T1000 (cell line): Measurements from ENCODE around the gene RANBP17.
"Not testable (repeated sequence)": the region's sequence is repeated elsewhere in the genome, so short reads cannot be mapped to it uniquely, and the experiment has no call there.

Source experiments
- DNase-seq: peaks from one replicate; lab custom pipeline; 2025; ENCODE audit warnings: mixed read lengths; lab: John Stamatoyannopoulos, UW

The RANBP17 gene

DNA sequence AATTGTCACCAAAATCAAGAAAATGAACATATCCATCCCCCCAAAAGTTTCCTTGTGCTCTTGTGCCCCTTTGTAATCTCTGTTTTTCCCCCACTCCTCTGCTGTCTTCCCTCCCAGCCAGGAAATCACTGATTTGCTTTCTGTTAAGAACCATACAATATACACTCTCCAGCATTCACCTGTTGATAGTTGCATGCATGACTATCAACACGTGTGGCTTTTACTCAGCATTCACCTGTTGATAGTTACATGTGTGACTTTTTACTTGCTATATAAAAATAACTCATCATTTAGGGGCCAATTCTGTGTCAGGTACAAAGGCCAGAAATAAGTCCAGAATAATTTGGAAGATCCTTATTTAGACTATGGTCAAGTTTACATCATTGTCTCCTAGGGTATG lies 6.0 kb downstream of the RANBP17 start:
- DNase-seq, result no peak

DNA sequence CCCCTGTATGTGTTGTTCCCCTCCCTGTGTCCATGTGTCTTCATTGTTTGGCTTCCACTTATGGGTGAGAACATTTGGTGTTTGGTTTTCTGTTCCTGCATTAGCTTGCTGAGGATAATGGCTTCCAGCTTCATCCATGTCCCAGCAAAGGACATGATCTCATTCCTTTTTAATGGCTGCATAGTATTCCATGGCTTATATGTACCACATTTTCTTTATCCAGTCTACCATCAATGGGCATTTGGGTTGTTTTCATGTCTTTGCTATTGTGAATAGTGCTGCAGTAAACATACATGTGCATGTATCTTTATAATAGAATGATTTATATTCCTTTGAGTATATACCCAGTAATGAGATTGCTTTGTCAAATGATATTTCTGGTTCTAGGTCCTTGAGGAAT lies 8.6 kb downstream of the RANBP17 start:
- not testable (repeated sequence) for DNase-seq

DNA sequence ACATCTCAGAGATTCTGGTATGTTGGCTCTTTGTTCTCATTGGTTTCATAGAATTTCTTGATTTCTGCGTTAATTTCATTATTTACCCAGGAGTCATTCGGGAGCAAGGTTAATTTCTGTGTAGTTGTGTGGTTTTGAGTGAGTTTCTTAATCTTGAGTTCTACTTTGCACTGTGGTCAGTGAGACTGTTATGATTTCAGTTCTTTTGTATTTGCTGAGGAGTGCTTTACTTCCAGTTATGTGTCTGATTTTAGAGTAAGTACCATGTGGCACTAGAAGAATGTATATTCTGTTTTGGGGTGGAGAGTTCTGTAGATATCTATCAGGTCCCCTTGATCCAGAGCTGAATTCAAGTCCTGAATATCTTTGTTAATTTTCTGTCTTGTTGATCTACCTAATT lies 12.2 kb downstream of the RANBP17 start:
- no peak for DNase-seq

DNA sequence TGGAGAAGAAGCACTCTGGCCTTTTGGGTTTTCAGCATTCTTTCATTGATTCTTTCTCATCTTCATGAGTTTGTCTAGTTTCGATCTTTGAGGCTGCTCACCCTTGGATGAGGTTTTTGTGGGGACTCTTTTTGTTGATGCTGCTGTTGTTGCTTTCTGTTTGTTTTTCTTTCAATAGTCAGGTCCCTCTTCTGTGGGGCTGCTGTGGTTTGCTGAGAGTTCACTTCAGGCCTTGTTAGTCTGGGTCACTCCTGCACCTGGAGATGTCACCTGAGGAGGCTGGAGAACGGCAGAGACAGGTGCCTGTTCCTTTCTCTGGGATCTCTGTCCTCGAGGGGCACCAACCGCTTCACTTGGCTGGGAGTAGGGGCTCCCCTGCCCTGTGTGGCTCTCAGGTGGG lies 14.0 kb downstream of the RANBP17 start:
- DNase-seq, result no peak

DNA sequence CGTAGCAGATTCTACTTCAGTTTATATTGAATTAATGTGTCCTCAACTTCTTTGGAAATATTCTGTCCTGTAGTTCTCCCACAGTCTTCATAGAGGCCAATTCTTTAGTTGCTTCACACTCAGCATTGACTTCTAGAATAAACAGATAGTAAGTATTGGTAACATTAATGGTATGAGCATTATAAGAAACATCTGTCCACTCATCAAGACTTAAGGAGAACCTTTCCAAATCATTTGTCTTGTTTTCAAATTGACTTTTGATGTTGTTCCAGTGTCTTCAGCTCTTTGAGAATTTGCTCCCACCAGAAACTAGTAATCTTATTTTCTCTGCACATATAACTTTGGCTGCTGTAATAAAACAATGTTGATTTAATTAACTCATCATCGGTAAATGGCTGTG lies 18.3 kb downstream of the RANBP17 start:
- no peak for DNase-seq

DNA sequence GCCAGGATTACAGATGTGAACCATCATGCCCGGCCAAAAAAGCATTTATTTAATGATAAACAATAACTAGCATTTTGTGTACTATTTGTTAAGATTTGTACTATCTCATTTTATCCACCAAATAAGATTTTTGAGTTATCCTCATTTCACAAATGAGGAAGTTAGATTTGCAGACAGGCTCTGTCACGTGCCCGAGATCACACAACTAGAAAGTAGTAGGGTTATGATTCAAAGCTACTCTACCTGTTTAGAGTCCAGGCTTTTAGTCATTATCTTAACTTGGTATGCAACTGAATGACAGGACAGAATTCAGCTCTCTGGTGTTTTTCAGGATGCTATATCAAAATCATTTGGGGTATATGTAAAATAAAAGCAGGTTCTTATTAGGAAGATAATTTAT lies 20.5 kb downstream of the RANBP17 start:
- DNase-seq, result no peak

DNA sequence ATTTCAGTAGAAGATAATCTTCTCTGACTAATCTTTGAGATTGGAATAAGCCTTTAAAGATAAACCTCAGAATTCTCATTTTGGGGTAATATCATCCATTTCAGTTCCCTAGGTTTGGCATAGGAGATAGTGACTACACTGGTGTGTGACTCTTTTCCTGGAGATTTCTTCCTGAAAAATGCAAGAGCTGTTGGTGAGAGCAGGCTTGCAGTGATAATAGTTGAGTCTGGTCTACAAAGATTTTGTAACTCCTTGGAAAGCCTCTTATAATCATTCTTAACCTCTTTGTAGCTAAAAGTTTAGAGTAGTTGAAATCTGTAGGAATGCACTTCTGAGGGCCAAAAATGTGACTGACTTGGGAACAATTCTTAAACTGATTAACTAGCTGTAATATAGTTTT lies 23.4 kb downstream of the RANBP17 start:
- no peak for DNase-seq

DNA sequence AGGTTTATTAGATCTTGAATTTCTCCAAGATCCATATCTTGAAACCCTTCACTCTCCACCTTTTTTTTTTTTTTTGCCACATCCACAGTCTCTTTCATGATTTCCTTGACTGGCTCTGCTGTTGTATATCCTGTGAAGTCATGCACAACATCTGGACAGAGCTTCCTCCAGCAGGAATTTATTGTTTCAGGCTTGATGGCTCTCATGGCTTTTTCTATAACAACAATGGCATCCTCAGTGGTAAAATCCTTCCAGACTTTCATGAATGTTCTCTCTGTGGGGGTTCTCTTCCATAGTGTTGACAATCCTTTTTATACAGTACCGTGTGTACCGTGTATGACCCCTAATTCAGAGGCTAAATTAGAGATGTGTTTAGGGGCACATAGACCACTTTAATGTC lies 24.0 kb downstream of the RANBP17 start:
- no peak for DNase-seq

DNA sequence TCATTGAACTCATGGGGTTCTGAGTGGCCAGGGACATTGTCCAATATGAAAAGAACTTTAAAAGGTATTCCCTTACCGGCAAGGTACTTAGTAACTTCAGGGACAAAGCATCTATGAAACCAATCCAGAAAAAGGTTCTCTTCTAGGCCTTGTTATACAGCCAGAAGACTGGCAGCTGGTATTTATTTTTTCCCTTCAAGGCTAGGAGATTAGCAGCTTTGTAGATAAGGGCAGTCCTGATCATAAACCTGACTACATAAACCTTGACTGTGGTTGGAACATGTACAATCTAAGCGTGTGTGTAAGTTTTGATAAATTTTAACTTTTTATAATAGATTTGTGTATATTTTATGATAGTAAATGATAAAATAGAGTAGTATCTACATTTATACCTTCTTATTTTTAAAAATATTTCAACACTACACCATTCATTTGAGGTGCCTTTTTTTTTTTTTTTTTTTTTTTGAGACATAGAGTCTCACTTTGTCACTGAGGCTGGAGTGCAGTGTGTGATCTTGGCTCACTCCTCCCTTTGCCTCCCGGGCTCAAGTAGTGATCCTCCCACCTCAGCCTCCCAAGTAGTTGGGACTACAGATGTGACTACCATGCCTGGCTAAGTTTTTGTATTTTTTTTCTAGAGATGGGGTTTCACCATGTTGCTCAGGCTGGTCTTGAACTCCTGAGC lies 24.5 kb downstream of the RANBP17 start:
- DNase-seq, result no peak

DNA sequence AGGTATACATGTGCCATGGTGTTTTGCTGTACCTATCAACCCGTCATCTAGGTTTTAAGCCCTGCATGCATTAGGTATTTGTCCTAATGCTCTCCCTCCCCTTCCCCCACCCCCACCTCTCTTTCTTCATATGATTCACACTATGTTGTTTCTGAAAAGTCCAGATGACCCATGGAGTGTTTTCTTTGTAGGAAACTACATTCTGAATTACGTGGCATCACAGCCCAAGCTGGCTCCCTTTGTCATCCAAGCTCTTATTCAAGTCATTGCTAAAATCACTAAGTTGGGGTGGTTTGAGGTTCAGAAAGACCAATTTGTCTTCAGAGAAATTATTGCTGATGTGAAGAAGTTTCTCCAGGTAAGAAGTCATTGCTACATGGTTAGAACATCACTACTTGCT lies 30.4 kb downstream of the RANBP17 start:
- no peak for DNase-seq

DNA sequence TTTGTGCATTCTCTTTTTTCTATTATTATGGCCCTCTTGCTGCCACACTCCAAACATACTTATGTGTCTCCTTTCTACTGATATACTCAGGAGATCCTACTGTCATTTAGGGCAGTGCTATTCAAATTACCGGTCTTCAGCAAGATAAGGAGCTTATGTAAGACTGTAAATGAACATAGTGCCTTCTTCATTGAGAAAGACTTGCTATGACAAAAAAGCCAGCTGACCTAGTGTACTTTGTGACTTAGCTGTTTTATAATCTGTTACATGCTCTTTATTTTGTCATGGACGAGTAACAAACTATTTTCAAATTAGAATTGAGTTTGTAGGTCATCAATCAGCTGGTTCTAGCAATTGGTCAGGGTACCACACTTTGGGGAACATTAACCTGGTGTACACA lies 32.8 kb downstream of the RANBP17 start:
- DNase-seq, result no peak

DNA sequence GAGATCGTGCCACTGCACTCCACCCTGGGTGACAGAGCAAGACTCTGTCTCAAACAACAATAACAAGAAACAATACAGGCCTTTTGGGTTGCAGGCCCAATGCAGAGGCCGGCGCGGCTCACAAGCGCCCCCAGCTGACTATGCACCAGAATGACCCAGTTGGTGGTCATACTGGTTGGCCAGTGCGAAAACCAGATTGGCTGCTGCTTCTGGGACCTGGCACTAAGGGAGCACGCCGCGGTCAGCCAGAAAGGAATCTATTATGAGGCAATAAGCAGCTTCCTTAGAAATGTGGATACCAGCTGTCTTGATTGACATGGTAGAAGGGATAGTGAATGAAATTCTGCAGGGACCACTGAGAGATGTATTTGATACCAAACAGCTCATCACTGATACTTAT lies 35.0 kb downstream of the RANBP17 start:
- DNase-seq, result no peak

DNA sequence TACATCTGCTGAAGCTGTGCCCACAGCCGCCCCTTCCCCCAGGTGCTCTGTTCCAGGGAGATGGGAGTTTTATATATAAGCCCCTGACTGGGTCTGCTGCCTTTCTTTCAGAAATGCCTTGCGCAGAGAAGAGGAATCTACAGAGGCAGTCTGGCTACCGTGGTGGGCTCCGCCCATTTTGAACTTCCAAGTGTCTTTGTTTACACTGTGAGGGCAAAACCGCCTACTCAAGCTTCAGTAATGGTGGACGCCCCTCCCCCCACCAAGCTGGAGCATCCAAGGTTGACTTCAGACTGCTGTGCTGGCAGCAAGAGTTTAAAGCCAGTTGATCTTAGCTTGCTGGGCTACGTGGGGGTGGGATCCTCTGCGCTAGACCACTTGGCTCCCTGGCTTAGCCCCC lies 41.3 kb downstream of the RANBP17 start:
- DNase-seq, result no peak

DNA sequence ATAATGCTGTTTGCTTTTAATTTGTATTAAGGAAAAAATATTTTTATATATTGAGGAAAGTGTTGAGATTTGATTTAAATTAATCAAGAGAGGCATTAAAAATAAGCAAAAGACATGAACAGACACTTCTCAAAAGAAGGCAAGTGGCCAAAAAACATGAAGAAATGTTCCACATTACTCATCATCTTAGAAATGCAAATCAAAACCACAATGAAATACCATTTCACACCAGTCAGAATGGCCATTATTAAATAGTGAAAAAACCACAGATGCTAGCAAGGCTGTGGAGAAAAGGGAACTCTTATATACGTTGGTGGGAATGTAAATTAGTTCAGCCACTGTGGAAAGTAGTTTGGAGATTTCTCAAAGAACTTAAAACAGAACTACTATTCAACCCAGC lies 45.9 kb downstream of the RANBP17 start:
- DNase-seq, result no peak

DNA sequence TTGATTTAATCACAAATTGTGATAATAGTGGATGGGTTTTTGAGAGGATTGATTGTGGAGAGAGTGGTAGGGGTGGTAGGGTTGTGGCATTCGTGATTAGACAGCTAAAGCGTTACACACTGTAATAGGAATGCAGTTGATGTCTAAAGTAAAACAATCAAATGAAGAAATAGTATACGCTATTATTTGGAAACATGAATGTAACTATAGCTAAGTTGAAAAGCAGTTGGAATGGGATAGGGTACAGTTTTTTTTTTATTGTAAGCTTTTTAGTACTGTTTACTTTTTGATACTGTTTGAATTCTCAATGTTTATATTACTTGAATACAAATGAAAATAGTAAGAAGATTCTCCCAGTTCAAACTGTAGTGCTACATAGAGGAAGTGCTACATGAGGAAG lies 51.8 kb downstream of the RANBP17 start:
- no peak for DNase-seq

DNA sequence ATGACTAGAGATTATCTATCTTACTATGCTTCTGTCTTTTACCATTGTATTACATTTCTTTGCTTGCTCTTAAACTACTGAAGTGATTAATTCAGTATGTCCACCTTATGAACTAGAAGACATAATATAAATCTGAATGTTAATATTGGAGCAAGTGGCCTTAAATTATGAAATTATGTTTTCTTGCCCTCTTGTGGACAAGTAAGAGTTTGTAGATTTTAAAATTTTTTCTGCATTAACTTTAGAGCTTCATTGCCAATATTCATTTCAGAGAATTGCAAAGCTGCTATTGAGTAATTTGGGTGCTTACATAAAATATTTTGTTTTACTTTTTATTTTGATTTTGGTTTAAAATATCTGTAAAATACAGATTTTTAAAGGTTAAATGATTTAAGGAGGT lies 55.3 kb downstream of the RANBP17 start:
- no peak for DNase-seq

DNA sequence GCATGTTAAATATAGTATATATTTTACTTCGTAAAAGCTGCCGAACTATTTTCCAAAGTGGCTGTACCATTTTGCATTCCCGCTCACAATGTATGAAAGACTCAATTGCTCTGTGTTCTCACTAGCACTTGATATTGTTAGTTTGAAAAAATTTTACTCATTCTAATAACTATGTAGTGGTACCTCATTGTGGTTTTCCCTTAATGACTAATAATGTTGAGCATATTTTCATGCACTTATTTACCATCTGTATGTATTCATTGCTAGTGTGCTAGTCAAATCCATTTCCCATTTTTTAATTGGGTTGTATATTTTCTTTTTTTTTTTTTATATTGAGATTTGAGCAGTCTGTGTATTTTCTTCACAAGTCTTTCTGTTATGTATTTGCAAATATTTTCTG lies 58.4 kb downstream of the RANBP17 start:
- no peak for DNase-seq

DNA sequence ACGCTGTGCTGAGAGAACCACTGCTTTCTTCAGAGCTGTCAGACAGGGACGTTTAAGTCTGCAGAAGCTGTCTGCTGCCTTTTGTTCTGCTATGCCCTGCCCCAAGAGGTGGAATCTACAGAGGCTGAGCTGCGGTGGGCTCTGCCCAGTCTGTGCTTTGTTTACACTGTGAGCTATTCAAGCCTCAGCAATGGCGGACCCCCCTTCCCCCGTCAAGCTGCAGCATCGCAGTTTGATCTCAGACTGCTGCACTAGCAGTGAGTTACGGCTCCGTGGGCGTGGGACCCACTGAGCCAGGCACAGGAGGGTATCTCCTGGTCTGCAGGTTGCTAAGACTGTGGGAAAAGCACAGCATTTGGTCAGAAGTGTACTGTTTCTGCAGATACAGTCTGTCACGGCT lies 60.5 kb downstream of the RANBP17 start:
- not testable (repeated sequence) for DNase-seq

DNA sequence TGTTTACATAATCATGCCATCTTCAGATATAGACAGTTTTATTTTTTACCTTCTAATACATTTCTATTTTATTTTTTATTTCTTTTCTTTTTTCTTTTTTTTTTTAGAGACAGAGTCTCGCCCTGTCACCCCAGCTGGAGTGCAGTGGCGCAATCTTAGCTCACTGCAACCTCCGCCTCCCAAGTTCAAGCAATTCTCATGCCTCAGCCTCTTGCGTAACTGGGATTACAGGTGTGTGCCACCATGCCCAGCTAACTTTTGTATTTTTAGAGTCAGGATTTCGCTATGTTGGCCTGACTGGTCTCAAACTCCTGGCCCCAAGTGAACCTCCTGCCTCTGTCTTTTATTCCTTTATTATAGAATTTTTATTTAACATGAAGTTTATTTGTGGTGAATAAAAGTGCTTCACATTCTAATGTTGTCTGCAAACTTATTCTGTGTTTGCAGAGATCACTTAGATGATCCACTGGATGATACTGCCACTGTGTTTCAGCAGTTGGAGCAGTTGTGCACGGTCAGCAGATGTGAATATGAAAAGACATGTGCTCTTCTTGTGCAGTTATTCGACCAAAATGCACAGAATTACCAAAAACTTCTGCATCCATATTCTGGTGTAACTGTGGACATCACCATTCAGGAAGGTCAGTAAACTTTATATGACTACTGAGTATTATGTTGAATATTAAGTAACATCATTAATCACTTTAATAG lies 62.2 kb downstream of the RANBP17 start:
- DNase-seq, result no peak

DNA sequence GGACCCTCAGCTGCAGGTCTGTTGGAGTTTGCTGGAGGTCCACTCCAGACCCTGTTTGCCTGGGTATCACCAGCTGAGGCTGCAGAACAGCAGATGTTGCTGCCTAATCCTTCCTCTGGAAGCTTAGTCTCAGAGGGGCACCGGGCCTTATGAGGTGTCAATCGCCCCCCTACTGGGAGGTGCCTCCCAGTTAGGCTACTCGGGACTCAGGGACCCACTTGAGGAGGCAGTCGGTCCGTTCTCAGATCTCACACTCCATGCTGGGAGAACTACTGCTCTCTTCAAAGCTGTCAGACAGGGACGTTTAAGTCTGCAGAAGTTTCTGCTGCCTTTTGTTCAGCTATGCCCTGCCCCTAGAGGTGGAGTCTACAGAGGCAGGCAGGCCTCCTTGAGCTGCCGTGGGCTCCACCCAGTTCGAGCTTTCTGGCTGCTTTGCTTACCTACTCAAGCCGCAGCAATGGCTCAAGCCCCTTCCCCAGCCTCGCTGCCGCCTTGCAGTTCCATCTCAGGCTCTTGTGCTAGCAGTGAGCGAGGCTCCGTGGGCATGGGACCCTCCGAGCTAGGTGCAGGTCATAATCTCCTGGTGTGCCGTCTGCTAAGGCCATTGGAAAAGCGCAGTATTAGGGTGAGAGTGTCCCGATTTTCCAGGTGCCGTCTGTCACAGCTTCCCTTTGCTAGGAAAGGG lies 73.9 kb downstream of the RANBP17 start:
- not testable (repeated sequence) for DNase-seq

DNA sequence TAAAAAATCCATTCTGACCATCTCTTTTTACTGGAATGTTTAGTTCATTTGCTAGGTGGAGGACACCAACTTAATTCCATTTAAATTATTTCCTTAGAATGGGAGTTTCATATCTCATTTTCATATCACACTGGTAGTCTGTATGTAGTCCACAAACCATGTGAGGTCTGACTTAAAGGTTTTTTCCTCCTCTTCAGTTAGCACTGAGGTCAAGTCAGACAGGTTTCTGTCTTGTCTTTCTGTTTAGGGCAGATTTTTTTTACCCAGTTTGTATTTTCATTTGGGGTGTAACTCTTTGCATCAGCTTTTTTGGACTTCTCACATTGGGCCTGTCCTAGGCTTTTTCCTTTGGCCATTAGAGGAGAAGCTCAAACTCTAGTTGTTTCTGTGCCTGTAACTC lies 75.3 kb downstream of the RANBP17 start:
- DNase-seq, result no peak

DNA sequence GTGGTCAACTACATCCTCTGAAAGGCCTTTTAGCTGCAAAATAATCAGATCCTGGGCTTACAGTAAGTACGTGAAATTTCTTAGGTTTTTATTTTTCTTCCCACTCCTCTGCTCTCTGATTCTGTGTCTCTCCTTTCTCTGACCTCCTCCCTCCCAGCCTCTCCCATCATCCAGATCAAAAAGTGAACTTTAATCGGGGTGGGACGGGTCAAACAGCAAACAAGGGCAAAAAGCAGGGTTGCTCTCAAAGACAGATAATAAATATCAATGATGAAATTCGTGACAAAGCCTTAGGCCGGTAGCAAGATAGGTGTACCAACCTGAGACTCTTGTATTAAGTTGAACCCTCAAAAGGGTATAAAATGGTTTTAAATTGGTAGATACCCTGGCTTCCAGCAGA lies 76.1 kb downstream of the RANBP17 start:
- no peak for DNase-seq

DNA sequence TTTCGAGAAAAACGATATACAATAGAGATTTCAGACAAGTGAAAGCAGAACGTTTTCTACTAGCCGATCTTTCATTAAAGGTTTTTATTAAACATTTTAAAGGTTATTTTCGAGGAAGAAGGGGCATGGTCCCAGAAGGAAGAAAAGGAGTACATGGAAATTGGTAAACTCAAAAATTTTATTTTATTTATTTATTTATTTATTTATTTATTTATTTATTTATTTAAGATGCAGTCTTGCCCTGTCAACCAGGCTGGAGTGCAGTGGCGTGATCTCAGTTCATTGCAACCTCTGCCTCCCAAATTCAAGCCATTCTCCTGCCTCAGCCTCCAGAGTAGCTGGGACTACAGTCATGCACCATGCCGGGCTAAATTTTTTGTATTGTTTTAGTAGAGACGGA lies 77.4 kb downstream of the RANBP17 start:
- no peak for DNase-seq
